ENCODE measurements around the gene C14orf119.

DNA sequence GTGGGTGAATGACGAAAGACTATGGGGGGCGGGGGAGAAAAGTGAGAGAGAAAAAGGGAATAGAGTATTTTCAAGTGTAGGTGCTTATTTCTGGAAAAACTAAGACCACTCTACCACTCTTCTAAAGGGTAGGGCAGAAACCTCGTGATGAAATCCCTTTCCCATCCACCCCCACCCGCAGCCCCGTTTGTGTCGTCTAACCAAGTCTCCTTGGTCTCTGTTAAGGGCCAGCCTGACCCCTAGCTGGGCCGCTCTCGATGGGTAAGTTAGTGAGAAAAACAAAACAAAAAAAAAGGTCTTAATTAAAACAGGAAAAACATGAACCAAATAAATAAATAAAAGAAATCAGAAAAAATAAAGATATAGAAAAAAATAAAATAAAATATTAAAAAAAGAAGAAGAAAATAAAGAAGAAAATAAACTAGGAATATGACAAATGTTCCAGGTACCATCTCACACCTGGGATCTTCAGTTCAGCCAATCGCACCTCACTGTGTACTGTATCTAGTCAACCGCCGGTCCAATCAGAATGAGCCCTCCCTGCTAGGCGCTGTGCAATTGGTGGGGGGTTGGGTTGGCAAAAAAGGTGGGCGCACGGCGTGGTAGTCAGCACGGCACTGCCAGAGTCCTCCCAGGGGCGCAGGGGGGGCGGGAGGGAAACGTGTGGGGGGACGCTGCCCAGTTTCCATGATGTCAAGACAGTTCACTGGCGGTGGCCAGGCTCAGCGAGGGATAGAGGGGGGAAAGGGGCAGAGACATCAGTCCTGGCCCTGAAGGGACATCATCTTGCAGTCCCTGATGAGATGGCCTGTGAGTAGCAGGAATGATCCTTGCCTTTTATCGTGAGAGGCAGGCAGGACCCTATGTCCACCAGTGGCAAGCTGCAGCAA is 28.2 kb upstream of the C14orf119 start:
- TF ChIP-seq, protein P1, sequence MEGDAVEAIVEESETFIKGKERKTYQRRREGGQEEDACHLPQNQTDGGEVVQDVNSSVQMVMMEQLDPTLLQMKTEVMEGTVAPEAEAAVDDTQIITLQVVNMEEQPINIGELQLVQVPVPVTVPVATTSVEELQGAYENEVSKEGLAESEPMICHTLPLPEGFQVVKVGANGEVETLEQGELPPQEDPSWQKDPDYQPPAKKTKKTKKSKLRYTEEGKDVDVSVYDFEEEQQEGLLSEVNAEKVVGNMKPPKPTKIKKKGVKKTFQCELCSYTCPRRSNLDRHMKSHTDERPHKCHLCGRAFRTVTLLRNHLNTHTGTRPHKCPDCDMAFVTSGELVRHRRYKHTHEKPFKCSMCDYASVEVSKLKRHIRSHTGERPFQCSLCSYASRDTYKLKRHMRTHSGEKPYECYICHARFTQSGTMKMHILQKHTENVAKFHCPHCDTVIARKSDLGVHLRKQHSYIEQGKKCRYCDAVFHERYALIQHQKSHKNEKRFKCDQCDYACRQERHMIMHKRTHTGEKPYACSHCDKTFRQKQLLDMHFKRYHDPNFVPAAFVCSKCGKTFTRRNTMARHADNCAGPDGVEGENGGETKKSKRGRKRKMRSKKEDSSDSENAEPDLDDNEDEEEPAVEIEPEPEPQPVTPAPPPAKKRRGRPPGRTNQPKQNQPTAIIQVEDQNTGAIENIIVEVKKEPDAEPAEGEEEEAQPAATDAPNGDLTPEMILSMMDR (IDR thresholded peaks at IDR 0.05), result no peak
- no peak for TF ChIP-seq POLR2A (IDR thresholded peaks at IDR 0.05)

Data from adrenal gland (tissue), 5 donors.